Left hindlimb (tissue), 1 donor: ENCODE results near the gene FGD4.

ENCODE experiments used
- DNase-seq: peaks from one replicate; pipeline ENCODE4 v3.0.0-alpha.2; 2018

The FGD4 gene

GRCh38 chr12:32688786-32689185 is 289.4 kb downstream of the FGD4 start:
- no peak for DNase-seq

GRCh38 chr12:32690927-32691326 is 291.6 kb downstream of the FGD4 start:
- DNase-seq: no peak

- no peak for DNase-seq
These were observed 293.0 kb downstream of the FGD4 start for GRCh38 chr12:32692358-32692757.

- DNase-seq: no peak
These were observed 293.7 kb downstream of the FGD4 start for GRCh38 chr12:32693036-32693435.
